H9 (cell line): ENCODE results near the gene SHISA7. TPM values are rescaled to one million over a fixed set of nuclear protein-coding genes. Genes with fewer than 3 reads are reported as not detected.

ENCODE experiments used
- DNase-seq: peaks from one replicate; pipeline ENCODE4 v3.0.0-alpha.2; 2017
- H2AFZ ChIP-seq: one replicate; pipeline ENCODE4 v1.6.1; 2013; ENCODE audit warnings: mild to moderate bottlenecking, low read length, control low read depth, moderate library complexity
- H2AK5ac ChIP-seq: 2 replicates; pipeline ENCODE4 v1.6.1; 2013; ENCODE audit warnings: low read length, control low read depth, mixed read lengths; ENCODE audit not compliant: insufficient read length
- H2BK120ac ChIP-seq: one replicate; pipeline ENCODE4 v1.6.1; 2013; ENCODE audit warnings: low read depth, mild to moderate bottlenecking, low read length, control low read depth, inconsistent platforms; ENCODE audit not compliant: poor library complexity, severe bottlenecking
- H2BK12ac ChIP-seq: 2 replicates; pipeline ENCODE4 v1.6.1; 2013; ENCODE audit warnings: low read length, control low read depth, mixed read lengths, low read depth; ENCODE audit not compliant: insufficient read length
- H2BK15ac ChIP-seq: 2 replicates; pipeline ENCODE4 v1.6.1; 2013; ENCODE audit warnings: low read depth, low read length, control low read depth
- H2BK20ac ChIP-seq: one replicate; pipeline ENCODE4 v1.6.1; 2013; ENCODE audit warnings: low read depth, mild to moderate bottlenecking, low read length, control low read depth, inconsistent platforms; ENCODE audit not compliant: poor library complexity, severe bottlenecking
- H2BK5ac ChIP-seq: 2 replicates; pipeline ENCODE4 v1.6.1; 2013; ENCODE audit warnings: low read length, control low read depth, mixed read lengths; ENCODE audit not compliant: insufficient read length
- H3K14ac ChIP-seq: 2 replicates; pipeline ENCODE4 v1.6.1; 2013; ENCODE audit warnings: low read length, control low read depth; ENCODE audit not compliant: insufficient read depth
- H3K18ac ChIP-seq: 2 replicates; pipeline ENCODE4 v1.6.1; 2013; ENCODE audit warnings: low read depth, mild to moderate bottlenecking, mixed read lengths, low read length, control low read depth; ENCODE audit not compliant: insufficient read length
- H3K23ac ChIP-seq: 2 replicates; pipeline ENCODE4 v1.6.1; 2013; ENCODE audit warnings: low read length, control low read depth, mixed read lengths, low read depth; ENCODE audit not compliant: insufficient read length
- H3K23me2 ChIP-seq: 2 replicates; pipeline ENCODE4 v1.6.1; 2013; ENCODE audit warnings: low read depth, mild to moderate bottlenecking, mixed read lengths, low read length, control low read depth; ENCODE audit not compliant: insufficient read length, poor library complexity, severe bottlenecking
- H3K27ac ChIP-seq: 2 replicates; pipeline ENCODE4 v1.5.1; 2013; ENCODE audit warnings: low read length, control low read depth, mixed read lengths, low read depth; ENCODE audit not compliant: insufficient read length
- H3K27me3 ChIP-seq: 2 replicates; pipeline ENCODE4 v1.6.1; 2013; ENCODE audit warnings: low read length, control low read depth, inconsistent platforms; ENCODE audit not compliant: insufficient read depth
- H3K4ac ChIP-seq: 2 replicates; pipeline ENCODE4 v1.6.1; 2013; ENCODE audit warnings: low read depth, mild to moderate bottlenecking, control low read depth, inconsistent platforms, low read length, moderate library complexity
- H3K4me1 ChIP-seq: 2 replicates; pipeline ENCODE4 v1.6.1; 2013; ENCODE audit warnings: low read length, control low read depth, inconsistent platforms; ENCODE audit not compliant: insufficient read depth
- H3K4me2 ChIP-seq: 2 replicates; pipeline ENCODE4 v1.6.1; 2013; ENCODE audit warnings: low read length, control low read depth, mixed read lengths; ENCODE audit not compliant: insufficient read length, insufficient read depth
- H3K56ac ChIP-seq: 2 replicates; pipeline ENCODE4 v1.6.1; 2013; ENCODE audit warnings: low read depth, mild to moderate bottlenecking, mixed read lengths, low read length, control low read depth; ENCODE audit not compliant: insufficient read length
- H3K79me1 ChIP-seq: 2 replicates; pipeline ENCODE4 v1.6.1; 2013; ENCODE audit warnings: low read depth, mild to moderate bottlenecking, moderate library complexity, low read length, control low read depth, inconsistent platforms; ENCODE audit not compliant: insufficient read depth, poor library complexity, severe bottlenecking
- H3K79me2 ChIP-seq: 2 replicates; pipeline ENCODE4 v1.6.1; 2013; ENCODE audit warnings: low read length, control low read depth, inconsistent platforms; ENCODE audit not compliant: insufficient read depth
- H3K9ac ChIP-seq: 2 replicates; pipeline ENCODE4 v1.6.1; 2013; ENCODE audit warnings: low read length, control low read depth, mixed read lengths; ENCODE audit not compliant: insufficient read length; ENCODE audit errors: extremely low read depth
- H3K9me3 ChIP-seq: one replicate; pipeline ENCODE4 v1.6.1; 2013; ENCODE audit warnings: low read depth, low read length, inconsistent platforms; ENCODE audit not compliant: control insufficient read depth
- H3T11ph ChIP-seq: one replicate; pipeline ENCODE4 v1.6.1; 2013; ENCODE audit warnings: mild to moderate bottlenecking, low read length, control low read depth, inconsistent platforms
- H4K20me1 ChIP-seq: one replicate; pipeline ENCODE4 v1.6.1; 2013; ENCODE audit not compliant: control insufficient read depth, insufficient read length, insufficient read depth
- H4K5ac ChIP-seq: 2 replicates; pipeline ENCODE4 v1.6.1; 2013; ENCODE audit warnings: low read depth, mild to moderate bottlenecking, mixed read lengths, low read length, control low read depth; ENCODE audit not compliant: insufficient read length
- H4K8ac ChIP-seq: replicated peaks from 2 replicates; pipeline ENCODE4 v1.6.1; 2013; ENCODE audit warnings: low read length, control low read depth, mixed read lengths, low read depth; ENCODE audit not compliant: insufficient read length
- H4K91ac ChIP-seq: 2 replicates; pipeline ENCODE4 v1.6.1; 2013; ENCODE audit warnings: low read depth, mild to moderate bottlenecking, moderate library complexity, mixed read lengths, low read length, control low read depth; ENCODE audit not compliant: insufficient read length
- H3K27ac Mint-ChIP-seq, 3 experiments: 2 replicates in 2 of 3; 3 replicates in 1 of 3; pipeline ENCODE4 v1.8.0; 2020 to 2021; ENCODE audit warnings: mixed read lengths in 3 of 3, mild to moderate bottlenecking in 1 of 3, moderate library complexity in 1 of 3
- H3K27me3 Mint-ChIP-seq: 2 replicates; pipeline ENCODE4 v1.8.0; 2021; ENCODE audit warnings: low read depth, mild to moderate bottlenecking, moderate library complexity, mixed read lengths
- H3K36me3 Mint-ChIP-seq, 3 experiments: 2 replicates in 2 of 3; 3 replicates in 1 of 3; pipeline ENCODE4 v1.8.0; 2020 to 2021; ENCODE audit warnings: low read depth in 3 of 3, mixed read lengths in 3 of 3; ENCODE audit not compliant: insufficient read depth in 1 of 3
- H3K4me1 Mint-ChIP-seq, 2 experiments: 2 replicates each; pipeline ENCODE4 v1.8.0; 2020; ENCODE audit warnings: mixed read lengths in 2 of 2
- H3K4me3 Mint-ChIP-seq, 2 experiments: 2 replicates in 1 of 2; 3 replicates in 1 of 2; pipeline ENCODE4 v1.8.0; 2020 to 2021; ENCODE audit warnings: mild to moderate bottlenecking in 2 of 2, mixed read lengths in 2 of 2, moderate library complexity in 1 of 2
- H3K9me3 Mint-ChIP-seq, 2 experiments: 2 replicates in 1 of 2; 3 replicates in 1 of 2; pipeline ENCODE4 v1.8.0; 2020; ENCODE audit warnings: mild to moderate bottlenecking in 2 of 2, mixed read lengths in 2 of 2, moderate library complexity in 1 of 2
- CTCF ChIP-seq: fragments of 200-600 bp; sonication (generic); conservative IDR thresholded peaks from 3 replicates; pipeline ENCODE4 v1.8.0; 2021; ENCODE audit warnings: antibody characterized with exemption, mild to moderate bottlenecking
- WGBS: extraction: QIAGEN DNeasy Blood & Tissue Kit; methylation state at CpG from one replicate; pipeline ENCODE4 v1.1.7; 2013; ENCODE audit warnings: missing lambda C conversion rate, low lambda C conversion rate, mixed read lengths; ENCODE audit not compliant: insufficient read length; ENCODE audit errors: extremely low coverage; 5-methylcytosine and 5-hydroxymethylcytosine counted together
- total RNA-seq: library from RNA; stranded (reverse); gene quantifications from 2 replicates; pipeline ENCODE4 v1.2.1, GENCODE V29; 2021

SHISA7 gene
- total RNA-seq, 1 experiment from 2014 or later, result 0.31 TPM

GRCh38 chr19:55459551-55459949 is 16.4 kb upstream of the SHISA7 start:
- no peak overlapping the region for H2BK120ac ChIP-seq
- H4K20me1 ChIP-seq, result no peaks in the 10 kb centered on the region
- Mint-ChIP-seq H3K27ac (no peak overlapping the region), H3K4me1 (peaks cover 18 to 32% of the 10 kb centered on the region in 2 experiments), H3K4me3 (no peak overlapping the region; a peak in 1 of 5 replicates), H3K9me3 (peaks cover 0 to 3% of the 10 kb centered on the region in 2 experiments; a peak in 1 of 5 replicates), H3K27me3 (peaks cover 6% of the 10 kb centered on the region), H3K36me3 (peaks cover 11 to 17% (median 13%) of the 10 kb centered on the region in 3 experiments)
- no peak overlapping the region for H4K91ac ChIP-seq
- H3T11ph ChIP-seq, result no peak overlapping the region
- no peaks in the 10 kb centered on the region for H3K27me3 ChIP-seq
- H3K23ac ChIP-seq, result no peak overlapping the region
- no peak overlapping the region for H2BK12ac ChIP-seq
- H3K9ac ChIP-seq, result no peak overlapping the region
- H4K8ac ChIP-seq, result no peak overlapping the region
- no peaks in the 10 kb centered on the region for H3K9me3 ChIP-seq
- no peak overlapping the region for H3K14ac ChIP-seq
- H3K18ac ChIP-seq, result no peak overlapping the region
- no peak for DNase-seq
- no peaks in the 10 kb centered on the region for H3K79me1 ChIP-seq
- H3K4me1 ChIP-seq, result peaks cover 5% of the 10 kb centered on the region; the same call in 1 of the 2 replicates
- H2BK15ac ChIP-seq, result no peak overlapping the region
- TF ChIP-seq CTCF, result no peak
- no peak overlapping the region for H3K56ac ChIP-seq
- peak overlapping the region; percentile 43 for H3K4me2 ChIP-seq
- 0 out of 2 replicates have a peak, but pooled peaks cover 4% of the 10 kb centered on the region for H3K79me2 ChIP-seq
- H2AK5ac ChIP-seq, result no peak overlapping the region
- H3K23me2 ChIP-seq, result peaks cover 5% of the 10 kb centered on the region
- WGBS, result no CpG with 5 or more reads among the region's 8 CpGs
- no peak overlapping the region for H3K4ac ChIP-seq
- H2AFZ ChIP-seq, result no peak overlapping the region
- no peak overlapping the region for H2BK5ac ChIP-seq
- H4K5ac ChIP-seq, result no peak overlapping the region
- no peak overlapping the region for H2BK20ac ChIP-seq
- no peak overlapping the region for H3K27ac ChIP-seq
